HepG2 (cell line): ENCODE measurements around the gene ADAMTS17. TPM values are rescaled to one million over a fixed set of nuclear protein-coding genes. Genes with fewer than 3 reads are reported as not detected.

Experiments used
- EHMT2 ChIP-seq: fragments of 200-600 bp; sonication (generic); IDR thresholded peaks from 2 replicates; pipeline ENCODE4 v1.7.0; 2017; ENCODE audit warnings: antibody characterized with exemption, low read depth, low read length, borderline replicate concordance
- KLF16 ChIP-seq, 2 experiments: sonication (generic) in 1 of 2; formaldehyde crosslinking in 1 of 2; IDR thresholded peaks; 2 replicates each; pipeline versions ENCODE4 v1.6.1 to v1.8.0; 2016 to 2023; ENCODE audit warnings: missing genetic modification reagents in 2 of 2, missing compliant biosample characterization in 1 of 2
- NFKBIZ ChIP-seq: IDR thresholded peaks from 2 replicates; pipeline ENCODE4 v1.6.1; 2018; ENCODE audit warnings: missing genetic modification reagents, missing compliant biosample characterization
- ZBTB44 ChIP-seq: sonication (generic); formaldehyde crosslinking; IDR thresholded peaks from 2 replicates; pipeline ENCODE4 v1.4.0; 2020; ENCODE audit warnings: missing genetic modification reagents
- ZBTB7A ChIP-seq: sonication (generic); formaldehyde crosslinking; IDR thresholded peaks from 2 replicates; pipeline ENCODE4 v1.8.0; 2022; ENCODE audit warnings: mild to moderate bottlenecking, missing genetic modification reagents
- ZMYM4 ChIP-seq: sonication (generic); formaldehyde crosslinking; IDR thresholded peaks from 2 replicates; pipeline ENCODE4 v1.8.1; 2023; ENCODE audit warnings: mild to moderate bottlenecking, missing genetic modification reagents
- ZNF737 ChIP-seq: sonication (generic); formaldehyde crosslinking; IDR thresholded peaks from 2 replicates; pipeline ENCODE4 v1.5.0; 2020; ENCODE audit warnings: missing genetic modification reagents, mild to moderate bottlenecking, borderline replicate concordance
- polyA plus RNA-seq, 8 experiments: library from polyadenylated mRNA; depleted of rRNA in 3 of 8; stranded (reverse) in 7 of 8; unstranded in 1 of 8; fragments of >200 nt; fragmentation: Illumina TruSeq in 4 of 8; extraction: Trizol in 4 of 8; gene quantifications; 2 replicates each; pipeline versions ENCODE4 v1.2.1 to v1.2.3, GENCODE V29; 2011 to 2016; ENCODE audit warnings: low read depth in 4 of 8, missing spikeins in 1 of 8, mixed read lengths in 1 of 8; ENCODE audit not compliant: insufficient read depth in 1 of 8
- total RNA-seq, 5 experiments: library from RNA; depleted of rRNA; stranded (reverse); fragments of >200 nt; fragmentation: Illumina TruSeq; extraction: Trizol; gene quantifications; 2 replicates each; pipeline ENCODE4 v1.2.3, GENCODE V29; 2016; ENCODE audit warnings: low read depth in 1 of 5
- TF ChIP-seq, protein P1 (sequence below): sonication (generic); formaldehyde crosslinking; IDR thresholded peaks from 2 replicates; pipeline ENCODE4 v1.4.0; 2020; ENCODE audit warnings: missing genetic modification reagents, borderline replicate concordance
- TF ChIP-seq, protein P2 (sequence below): sonication (generic); formaldehyde crosslinking; IDR thresholded peaks from 2 replicates; pipeline ENCODE4 v1.5.1; 2020; ENCODE audit warnings: missing genetic modification reagents, mild to moderate bottlenecking, borderline replicate concordance
- TF ChIP-seq, protein P3 (sequence below): sonication (generic); formaldehyde crosslinking; IDR thresholded peaks from 2 replicates; pipeline ENCODE4 v1.4.0; 2020; ENCODE audit warnings: missing genetic modification reagents

Gene ADAMTS17
- total and polyA plus RNA-seq, 2 of the 13 experiments (the other 11 are each of a cell fraction or from before 2014, with no cell fraction given), result 0.02 to 0.04 TPM

DNA sequence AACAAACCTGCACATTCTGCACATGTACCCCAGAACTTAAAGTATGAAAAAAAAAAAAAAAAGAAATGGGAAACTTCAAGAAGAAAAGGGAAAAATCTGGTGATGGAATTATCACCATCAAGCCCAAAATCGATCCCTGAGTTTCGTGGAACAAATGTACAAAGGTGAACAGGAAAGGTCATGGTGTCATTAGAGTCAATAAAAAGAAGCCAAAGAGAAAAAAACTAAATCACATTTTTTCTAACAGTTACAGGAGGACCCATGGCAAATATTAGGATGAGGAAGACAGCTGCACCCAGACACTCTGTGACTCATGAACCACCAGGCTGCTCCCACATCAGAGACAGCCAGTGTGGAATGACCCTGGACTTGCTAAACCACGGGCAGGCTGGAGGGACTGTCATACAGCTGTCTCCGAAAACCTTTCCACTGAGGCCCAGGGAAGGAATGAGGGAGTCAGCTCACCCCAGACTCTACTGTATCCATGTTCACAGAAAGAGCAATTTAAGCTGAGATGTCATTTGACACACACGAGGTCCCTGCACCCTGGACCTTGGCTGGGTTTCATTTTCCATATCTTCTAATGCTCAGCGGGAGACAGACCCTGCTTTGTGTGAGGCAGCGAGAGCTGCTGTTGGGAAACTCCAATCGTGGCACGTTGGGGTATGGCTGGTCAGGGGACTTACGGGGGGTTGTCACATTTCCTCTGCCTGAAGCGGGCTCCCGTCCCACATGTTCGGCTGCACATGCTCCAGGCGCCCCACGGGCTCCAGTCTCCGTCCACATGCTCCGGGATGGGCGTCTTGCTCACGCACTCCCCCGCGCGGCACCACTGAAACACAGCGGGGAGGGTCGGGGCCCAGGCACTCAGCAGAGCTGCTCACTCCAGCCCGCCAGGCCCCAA is 210.2 kb downstream of the ADAMTS17 start (continued):
- TF ChIP-seq, protein P1, sequence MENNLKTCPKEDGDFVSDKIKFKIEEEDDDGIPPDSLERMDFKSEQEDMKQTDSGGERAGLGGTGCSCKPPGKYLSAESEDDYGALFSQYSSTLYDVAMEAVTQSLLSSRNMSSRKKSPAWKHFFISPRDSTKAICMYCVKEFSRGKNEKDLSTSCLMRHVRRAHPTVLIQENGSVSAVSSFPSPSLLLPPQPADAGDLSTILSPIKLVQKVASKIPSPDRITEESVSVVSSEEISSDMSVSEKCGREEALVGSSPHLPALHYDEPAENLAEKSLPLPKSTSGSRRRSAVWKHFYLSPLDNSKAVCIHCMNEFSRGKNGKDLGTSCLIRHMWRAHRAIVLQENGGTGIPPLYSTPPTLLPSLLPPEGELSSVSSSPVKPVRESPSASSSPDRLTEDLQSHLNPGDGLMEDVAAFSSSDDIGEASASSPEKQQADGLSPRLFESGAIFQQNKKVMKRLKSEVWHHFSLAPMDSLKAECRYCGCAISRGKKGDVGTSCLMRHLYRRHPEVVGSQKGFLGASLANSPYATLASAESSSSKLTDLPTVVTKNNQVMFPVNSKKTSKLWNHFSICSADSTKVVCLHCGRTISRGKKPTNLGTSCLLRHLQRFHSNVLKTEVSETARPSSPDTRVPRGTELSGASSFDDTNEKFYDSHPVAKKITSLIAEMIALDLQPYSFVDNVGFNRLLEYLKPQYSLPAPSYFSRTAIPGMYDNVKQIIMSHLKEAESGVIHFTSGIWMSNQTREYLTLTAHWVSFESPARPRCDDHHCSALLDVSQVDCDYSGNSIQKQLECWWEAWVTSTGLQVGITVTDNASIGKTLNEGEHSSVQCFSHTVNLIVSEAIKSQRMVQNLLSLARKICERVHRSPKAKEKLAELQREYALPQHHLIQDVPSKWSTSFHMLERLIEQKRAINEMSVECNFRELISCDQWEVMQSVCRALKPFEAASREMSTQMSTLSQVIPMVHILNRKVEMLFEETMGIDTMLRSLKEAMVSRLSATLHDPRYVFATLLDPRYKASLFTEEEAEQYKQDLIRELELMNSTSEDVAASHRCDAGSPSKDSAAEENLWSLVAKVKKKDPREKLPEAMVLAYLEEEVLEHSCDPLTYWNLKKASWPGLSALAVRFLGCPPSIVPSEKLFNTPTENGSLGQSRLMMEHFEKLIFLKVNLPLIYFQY (CRISPR knock-in tag), result peak; percentile 61; the same call in 1 of the 2 replicates
- 0 out of 2 replicates have a peak, but pooled peaks have one; percentile 28 for TF ChIP-seq EHMT2
- peak; percentile 32; the same call in 1 of the 2 replicates for TF ChIP-seq ZBTB44
- no peak for TF ChIP-seq ZNF737 (CRISPR knock-in tag)
- peak; percentile 66; the same call in 1 of the 2 replicates for TF ChIP-seq ZMYM4 (CRISPR knock-in tag)
- no peak for TF ChIP-seq NFKBIZ (CRISPR knock-in tag)
- no peak for TF ChIP-seq KLF16 (CRISPR knock-in tag; IDR thresholded peaks at IDR 0.05)
- TF ChIP-seq ZBTB7A (CRISPR knock-in tag), result no peak
- TF ChIP-seq, protein P2, sequence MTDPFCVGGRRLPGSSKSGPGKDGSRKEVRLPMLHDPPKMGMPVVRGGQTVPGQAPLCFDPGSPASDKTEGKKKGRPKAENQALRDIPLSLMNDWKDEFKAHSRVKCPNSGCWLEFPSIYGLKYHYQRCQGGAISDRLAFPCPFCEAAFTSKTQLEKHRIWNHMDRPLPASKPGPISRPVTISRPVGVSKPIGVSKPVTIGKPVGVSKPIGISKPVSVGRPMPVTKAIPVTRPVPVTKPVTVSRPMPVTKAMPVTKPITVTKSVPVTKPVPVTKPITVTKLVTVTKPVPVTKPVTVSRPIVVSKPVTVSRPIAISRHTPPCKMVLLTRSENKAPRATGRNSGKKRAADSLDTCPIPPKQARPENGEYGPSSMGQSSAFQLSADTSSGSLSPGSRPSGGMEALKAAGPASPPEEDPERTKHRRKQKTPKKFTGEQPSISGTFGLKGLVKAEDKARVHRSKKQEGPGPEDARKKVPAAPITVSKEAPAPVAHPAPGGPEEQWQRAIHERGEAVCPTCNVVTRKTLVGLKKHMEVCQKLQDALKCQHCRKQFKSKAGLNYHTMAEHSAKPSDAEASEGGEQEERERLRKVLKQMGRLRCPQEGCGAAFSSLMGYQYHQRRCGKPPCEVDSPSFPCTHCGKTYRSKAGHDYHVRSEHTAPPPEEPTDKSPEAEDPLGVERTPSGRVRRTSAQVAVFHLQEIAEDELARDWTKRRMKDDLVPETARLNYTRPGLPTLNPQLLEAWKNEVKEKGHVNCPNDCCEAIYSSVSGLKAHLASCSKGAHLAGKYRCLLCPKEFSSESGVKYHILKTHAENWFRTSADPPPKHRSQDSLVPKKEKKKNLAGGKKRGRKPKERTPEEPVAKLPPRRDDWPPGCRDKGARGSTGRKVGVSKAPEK (CRISPR knock-in tag), result peak; percentile 54; the same call in 1 of the 2 replicates
- TF ChIP-seq, protein P3, sequence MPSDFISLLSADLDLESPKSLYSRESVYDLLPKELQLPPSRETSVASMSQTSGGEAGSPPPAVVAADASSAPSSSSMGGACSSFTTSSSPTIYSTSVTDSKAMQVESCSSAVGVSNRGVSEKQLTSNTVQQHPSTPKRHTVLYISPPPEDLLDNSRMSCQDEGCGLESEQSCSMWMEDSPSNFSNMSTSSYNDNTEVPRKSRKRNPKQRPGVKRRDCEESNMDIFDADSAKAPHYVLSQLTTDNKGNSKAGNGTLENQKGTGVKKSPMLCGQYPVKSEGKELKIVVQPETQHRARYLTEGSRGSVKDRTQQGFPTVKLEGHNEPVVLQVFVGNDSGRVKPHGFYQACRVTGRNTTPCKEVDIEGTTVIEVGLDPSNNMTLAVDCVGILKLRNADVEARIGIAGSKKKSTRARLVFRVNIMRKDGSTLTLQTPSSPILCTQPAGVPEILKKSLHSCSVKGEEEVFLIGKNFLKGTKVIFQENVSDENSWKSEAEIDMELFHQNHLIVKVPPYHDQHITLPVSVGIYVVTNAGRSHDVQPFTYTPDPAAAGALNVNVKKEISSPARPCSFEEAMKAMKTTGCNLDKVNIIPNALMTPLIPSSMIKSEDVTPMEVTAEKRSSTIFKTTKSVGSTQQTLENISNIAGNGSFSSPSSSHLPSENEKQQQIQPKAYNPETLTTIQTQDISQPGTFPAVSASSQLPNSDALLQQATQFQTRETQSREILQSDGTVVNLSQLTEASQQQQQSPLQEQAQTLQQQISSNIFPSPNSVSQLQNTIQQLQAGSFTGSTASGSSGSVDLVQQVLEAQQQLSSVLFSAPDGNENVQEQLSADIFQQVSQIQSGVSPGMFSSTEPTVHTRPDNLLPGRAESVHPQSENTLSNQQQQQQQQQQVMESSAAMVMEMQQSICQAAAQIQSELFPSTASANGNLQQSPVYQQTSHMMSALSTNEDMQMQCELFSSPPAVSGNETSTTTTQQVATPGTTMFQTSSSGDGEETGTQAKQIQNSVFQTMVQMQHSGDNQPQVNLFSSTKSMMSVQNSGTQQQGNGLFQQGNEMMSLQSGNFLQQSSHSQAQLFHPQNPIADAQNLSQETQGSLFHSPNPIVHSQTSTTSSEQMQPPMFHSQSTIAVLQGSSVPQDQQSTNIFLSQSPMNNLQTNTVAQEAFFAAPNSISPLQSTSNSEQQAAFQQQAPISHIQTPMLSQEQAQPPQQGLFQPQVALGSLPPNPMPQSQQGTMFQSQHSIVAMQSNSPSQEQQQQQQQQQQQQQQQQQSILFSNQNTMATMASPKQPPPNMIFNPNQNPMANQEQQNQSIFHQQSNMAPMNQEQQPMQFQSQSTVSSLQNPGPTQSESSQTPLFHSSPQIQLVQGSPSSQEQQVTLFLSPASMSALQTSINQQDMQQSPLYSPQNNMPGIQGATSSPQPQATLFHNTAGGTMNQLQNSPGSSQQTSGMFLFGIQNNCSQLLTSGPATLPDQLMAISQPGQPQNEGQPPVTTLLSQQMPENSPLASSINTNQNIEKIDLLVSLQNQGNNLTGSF (CRISPR knock-in tag), result peak; percentile 60; the same call in 1 of the 2 replicates
